Left renal cortex interstitium (tissue), 4 donors: ENCODE results near the gene RNF44. TPM values are rescaled to one million over a fixed set of nuclear protein-coding genes. Genes with fewer than 3 reads are reported as not detected.
"Not testable (repeated sequence)": the region's sequence is repeated elsewhere in the genome, so short reads cannot be mapped to it uniquely, and the experiment has no call there.

Experiments
- DNase-seq, 4 donors: peaks; one replicate each; pipeline ENCODE4 v3.0.0-alpha.2; 2013; ENCODE audit warnings: low read depth in 4 of 4, low spot score in 2 of 4, missing footprints in 1 of 4
- polyA plus RNA-seq, 4 donors: library from polyadenylated mRNA; unstranded; fragments of 120-200 nt; gene quantifications; one replicate each; pipeline ENCODE4 v1.2.1, GENCODE V29; 2013; ENCODE audit not compliant: insufficient read length in 4 of 4

Gene RNF44
- polyA plus RNA-seq, 4 donors = 30.0 to 81.1 (median 58.9) TPM

GRCh38 chr5:176487160-176487559 lies 50.0 kb downstream of the RNF44 start:
- DNase-seq = not testable (repeated sequence)

- DNase-seq = no peak
Measured at GRCh38 chr5:176486189-176486757, 50.9 kb downstream of the RNF44 start.

- DNase-seq = no peak
Measured at GRCh38 chr5:176485176-176485575, 52.0 kb downstream of the RNF44 start.

DNA sequence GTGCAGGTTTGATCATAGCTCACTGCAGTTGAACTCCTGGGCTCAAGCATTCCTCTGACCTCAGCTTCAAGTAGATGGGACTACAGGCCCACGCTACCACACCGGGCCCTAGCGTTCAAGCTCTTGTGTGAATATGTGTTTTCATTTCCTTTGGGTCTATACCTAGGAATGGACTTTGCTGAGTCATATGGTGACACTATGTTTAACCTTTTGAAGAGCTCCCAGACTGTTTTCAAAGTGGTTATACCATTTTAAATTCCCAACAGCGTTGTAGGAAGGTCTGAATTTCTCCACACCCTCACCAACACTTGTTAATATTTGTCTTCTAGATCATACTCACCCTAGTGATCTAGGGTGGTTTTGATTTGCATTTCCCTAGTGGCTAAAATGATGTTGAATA lies 55.5 kb downstream of the RNF44 start:
- no peak for DNase-seq

Other genes with a start within 250 kb of the RNF44 start
- gene KIAA1191, start 175.6 kb downstream of the RNF44 start, polyA plus RNA-seq = 100 to 1,000 TPM; 138 to 171 (median 160) TPM
- 10 to 100 TPM in 3 of 4 donors, 1 to 10 TPM in 1; 9.7 to 17.8 (median 13.5) TPM for gene ARL10, start 171.9 kb downstream of the RNF44 start, polyA plus RNA-seq
- 10 to 100 TPM; 26.5 to 33.7 (median 32.2) TPM for gene NOP16, start 148.8 kb downstream of the RNF44 start, polyA plus RNA-seq
- 100 to 1,000 TPM in 3 of 4 donors, 10 to 100 TPM in 1; 99.5 to 151 (median 115) TPM for gene HIGD2A, start 148.7 kb downstream of the RNF44 start, polyA plus RNA-seq
- 10 to 100 TPM; 52.4 to 71.9 (median 57.8) TPM for gene CLTB, start 120.9 kb downstream of the RNF44 start, polyA plus RNA-seq
- 10 to 100 TPM; 43.6 to 48.5 (median 46.6) TPM for gene FAF2, start 89.0 kb downstream of the RNF44 start, polyA plus RNA-seq
- 10 to 100 TPM; 15.0 to 25.7 (median 21.7) TPM for gene CDHR2, start 11.9 kb upstream of the RNF44 start, polyA plus RNA-seq
- gene GPRIN1, start 72.8 kb upstream of the RNF44 start, polyA plus RNA-seq = 1 to 10 TPM; 1.6 to 2.0 (median 1.8) TPM
- gene SNCB, start 93.1 kb upstream of the RNF44 start, polyA plus RNA-seq = under 1 TPM in 1 of 4 donors, not detected in 3; 0.63 TPM
- under 1 TPM in 3 of 4 donors, not detected in 1; 0.06 to 0.11 (median 0.07) TPM for gene EIF4E1B, start 93.3 kb upstream of the RNF44 start, polyA plus RNA-seq
- gene TSPAN17, start 110.1 kb upstream of the RNF44 start, polyA plus RNA-seq = 10 to 100 TPM; 29.2 to 37.8 (median 33.5) TPM